Aorta (tissue), 5 donors: ENCODE measurements around the gene CELF4. TPM values are rescaled to one million over a fixed set of nuclear protein-coding genes. Genes with fewer than 3 reads are reported as not detected.

Source experiments
- ATAC-seq: fragments of 200-7000 bp; cut with Tn5 transposase; one replicate; pipeline ENCODE4 v1.9.1; 2022; ENCODE audit warnings: moderate library complexity; ENCODE audit not compliant: low FRiP score
- DNase-seq, 2 donors: peaks; one replicate each; pipeline ENCODE4 v3.0.0-alpha.2; 2020
- H3K27ac ChIP-seq, 2 donors: one replicate each; pipeline ENCODE4 v1.5.1; 2013; ENCODE audit warnings: low read length in 2 of 2, mild to moderate bottlenecking in 2 of 2, moderate library complexity in 2 of 2, control low read depth in 1 of 2, inconsistent platforms in 1 of 2, low read depth in 1 of 2
- H3K27me3 ChIP-seq, 2 donors: one replicate each; pipeline ENCODE4 v1.6.1; 2013; ENCODE audit warnings: control low read depth in 1 of 2, low read length in 1 of 2, mild to moderate bottlenecking in 1 of 2, moderate library complexity in 1 of 2; ENCODE audit not compliant: insufficient read depth in 2 of 2, control insufficient read depth in 1 of 2
- H3K36me3 ChIP-seq, 2 donors: one replicate each; pipeline ENCODE4 v1.6.1; 2013; ENCODE audit warnings: control low read depth in 1 of 2, low read length in 1 of 2, mild to moderate bottlenecking in 1 of 2; ENCODE audit not compliant: insufficient read depth in 2 of 2, control insufficient read depth in 1 of 2
- H3K4me1 ChIP-seq, 2 donors: one replicate each; pipeline ENCODE4 v1.6.1; 2013; ENCODE audit warnings: low read length in 2 of 2, control low read depth in 1 of 2, mild to moderate bottlenecking in 1 of 2, moderate library complexity in 1 of 2; ENCODE audit not compliant: insufficient read depth in 2 of 2, control insufficient read depth in 1 of 2
- H3K4me3 ChIP-seq, 2 donors: one replicate each; pipeline ENCODE4 v1.5.1; 2013; ENCODE audit warnings: low read length in 2 of 2, control low read depth in 1 of 2, mild to moderate bottlenecking in 1 of 2
- H3K9me3 ChIP-seq: one replicate; pipeline ENCODE4 v1.6.1; 2013; ENCODE audit warnings: mild to moderate bottlenecking, low read length; ENCODE audit not compliant: control insufficient read depth
- WGBS, 2 donors: extraction: QIAGEN DNeasy Blood & Tissue Kit; methylation state at CpG; one replicate each; pipeline ENCODE4 v1.1.7; 2013; 5-methylcytosine and 5-hydroxymethylcytosine counted together
- intact Hi-C, 2 donors: fragments of 100-400 bp; cut with DNase I; formaldehyde crosslinking; loops; one replicate each; pipeline versions ENCODE4 v1.14.2 to v1.15.0; 2022
- long read RNA-seq, 2 donors: library from polyadenylated mRNA; unstranded; transcript quantifications; one replicate each; pipeline ENCODE4 v2.0.0, GENCODE V29; 2020 to 2021
- polyA plus RNA-seq, 2 donors: library from polyadenylated mRNA; stranded (reverse); fragments of 200-250 nt; gene quantifications; one replicate each; pipeline ENCODE4 v1.2.3, GENCODE V29; 2013
- total RNA-seq, 2 donors: library from RNA; stranded (reverse); fragmentation: NEBNext Ultra II Directional; extraction: Animal tissue kit (Norgen Biotek cat#: 25700); gene quantifications; one replicate each; pipeline ENCODE4 v1.2.1, GENCODE V29; 2021
- donor health status: healthy with polysubstance abuse.
- donor health status: Bipolar disorder and iron deficiency.
- donor health status: DM: no; HTN: no; CAD: no.
- donor health status: DM: no; HTN: no; CAD: no.
- donor health status: DM: yes; HTN: yes; CAD: no.

CELF4 gene
- total RNA-seq = not detected
- under 1 TPM in 1 of 2 donors, not detected in 1; 0.51 TPM for polyA plus RNA-seq
- long read RNA-seq, donor 1, partial matches to known transcripts = 4 of 4 reads
- long read RNA-seq, donor 1, other reads (novel, unspliced or antisense) = 0 of 4 reads
- long read RNA-seq, donor 2, partial matches to known transcripts = 0 of 9 reads
- long read RNA-seq, donor 2, other reads (novel, unspliced or antisense) = 9 of 9 reads

DNA sequence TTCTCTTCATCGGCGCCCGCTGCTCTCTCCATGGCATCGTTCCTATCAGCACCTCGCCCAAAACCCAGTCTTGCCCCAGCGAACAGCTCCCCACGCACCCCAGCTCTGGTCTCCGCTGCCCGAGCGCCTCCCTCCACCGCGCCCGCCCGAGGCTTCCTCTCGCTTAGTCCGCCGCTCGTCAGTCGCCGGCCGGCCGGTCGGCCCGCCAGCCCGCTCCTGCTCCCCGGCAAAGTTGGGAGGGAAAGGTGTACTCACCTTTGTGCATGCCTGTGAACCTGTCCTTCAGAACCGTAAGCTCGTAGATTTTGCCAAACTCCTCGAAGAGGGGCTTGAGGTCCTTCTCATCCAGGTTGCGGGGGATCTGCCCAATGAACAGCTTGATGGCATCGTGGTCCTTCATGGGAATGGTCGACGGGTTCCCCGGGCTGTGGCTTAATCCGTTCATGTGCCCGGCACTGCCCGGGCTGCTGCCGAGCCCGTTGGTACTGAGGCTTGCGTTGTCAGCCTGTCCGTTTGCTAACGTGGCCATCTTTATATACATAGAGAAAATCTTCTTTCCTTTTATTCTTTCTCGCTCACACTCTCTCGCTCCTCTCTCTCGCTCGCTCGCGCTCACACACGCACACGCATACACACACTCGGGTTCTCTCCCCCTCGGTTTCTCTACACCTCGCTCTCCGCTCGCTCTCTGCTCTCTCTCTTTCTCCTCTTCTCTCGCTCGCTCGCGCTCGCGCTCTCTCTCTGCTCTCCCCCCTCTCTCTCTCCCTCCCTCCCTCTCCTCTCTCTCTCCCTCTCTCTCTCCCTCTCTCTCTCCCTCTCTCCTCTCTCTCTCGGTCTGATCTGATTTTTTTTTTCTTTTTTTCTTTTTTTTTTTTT lies at the start of gene CELF4:
Gene CELF4 (minus strand): TSS at position 698 of the 876 bp plus-strand sequence.
- 2% methylated on average over 61 to 62 of the region's 62 CpGs for WGBS, 2 donors
- Histone ChIP-seq H3K27ac (no peak within 1 kb of the TSS), H3K27me3 (no peaks in the 10 kb centered on the region)

DNA sequence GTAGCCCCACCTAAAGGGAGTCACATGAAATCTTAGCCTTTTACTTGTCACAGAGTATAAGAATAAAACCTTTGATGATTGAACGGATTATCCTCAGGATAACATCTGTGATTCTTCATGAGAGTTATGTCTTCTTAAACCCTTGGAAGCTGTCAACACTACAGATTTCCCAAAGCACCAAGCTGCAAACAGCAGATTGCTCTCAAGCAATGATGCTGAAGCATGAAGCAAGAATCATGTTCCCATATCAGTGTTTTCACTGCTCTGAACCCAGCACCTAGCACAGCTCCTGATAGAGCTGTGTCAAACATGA lies 47.6 kb upstream of the CELF4 start:
- WGBS, 2 donors = 65 to 73% methylated on average over 1 of the region's 1 CpG
- no peak for DNase-seq
- Histone ChIP-seq H3K4me3 (no peak overlapping the region), H3K4me1 (no peaks in the 10 kb centered on the region), H3K36me3 (no peaks in the 10 kb centered on the region), H3K9me3 (peaks cover 6% of the 10 kb centered on the region), H3K27ac (no peak overlapping the region), H3K27me3 (peaks cover 0 to 1% of the 10 kb centered on the region in 2 donors)
- ATAC-seq = no peak
- intact Hi-C loops = no loop called here

More for the DNA sequence above, at the start of gene CELF4:
- Histone ChIP-seq H3K9me3 (no peaks in the 10 kb centered on the region), H3K4me1 (peaks cover 0 to 6% of the 10 kb centered on the region in 2 donors), H3K4me3 (peak within 1 kb of the TSS; percentile 58 to 61), H3K36me3 (no peaks in the 10 kb centered on the region)
- intact Hi-C loops = no loop called here
- ATAC-seq = peak; percentile 27
- DNase-seq = no peak

DNA sequence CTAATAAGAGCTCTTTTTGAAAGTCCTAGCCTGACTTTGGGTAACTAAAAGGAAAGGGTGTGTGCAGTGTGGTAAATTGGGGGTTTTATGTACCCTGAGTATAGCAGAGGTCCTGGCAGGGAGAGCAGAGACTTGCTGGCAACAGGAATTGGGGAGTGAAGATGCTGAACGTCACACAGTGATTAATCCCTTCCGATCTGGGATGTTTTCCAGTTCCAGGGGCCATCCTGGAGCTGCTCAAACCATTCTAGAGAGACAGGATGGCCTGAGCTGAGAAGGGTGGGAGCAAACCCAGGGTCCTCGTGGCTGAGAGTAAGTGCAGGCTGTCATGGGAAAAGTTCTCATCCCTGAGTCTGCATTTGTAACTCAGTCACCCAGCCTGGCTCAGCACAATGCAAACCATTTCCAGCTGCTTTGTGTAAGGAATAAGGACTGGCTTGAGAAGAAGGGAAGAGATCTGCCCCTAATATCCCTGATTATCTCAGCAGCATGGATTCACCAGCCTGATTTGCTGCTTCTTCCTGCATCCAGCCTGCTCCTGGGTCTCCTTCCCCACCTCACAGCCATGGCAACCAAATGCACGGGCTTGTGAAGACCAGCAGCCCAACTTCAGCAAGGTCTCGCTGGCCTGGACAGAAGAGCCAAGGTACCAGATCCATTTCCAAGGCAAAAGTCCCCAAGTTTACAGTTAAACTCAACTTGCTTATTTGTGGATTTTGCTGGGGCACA lies 47.1 kb upstream of the CELF4 start:
- WGBS, 2 donors = 45 to 52% methylated on average over 5 of the region's 5 CpGs
- no peak for DNase-seq
- H3K27ac ChIP-seq = no peak overlapping the region
- intact Hi-C loops = no loop called here
- H3K27me3 ChIP-seq = peaks cover 0 to 1% of the 10 kb centered on the region in 2 donors
- H3K4me3 ChIP-seq = no peak overlapping the region
- ATAC-seq = no peak
- no peaks in the 10 kb centered on the region for H3K36me3 ChIP-seq
- H3K4me1 ChIP-seq = no peaks in the 10 kb centered on the region
- peaks cover 6% of the 10 kb centered on the region for H3K9me3 ChIP-seq

DNA sequence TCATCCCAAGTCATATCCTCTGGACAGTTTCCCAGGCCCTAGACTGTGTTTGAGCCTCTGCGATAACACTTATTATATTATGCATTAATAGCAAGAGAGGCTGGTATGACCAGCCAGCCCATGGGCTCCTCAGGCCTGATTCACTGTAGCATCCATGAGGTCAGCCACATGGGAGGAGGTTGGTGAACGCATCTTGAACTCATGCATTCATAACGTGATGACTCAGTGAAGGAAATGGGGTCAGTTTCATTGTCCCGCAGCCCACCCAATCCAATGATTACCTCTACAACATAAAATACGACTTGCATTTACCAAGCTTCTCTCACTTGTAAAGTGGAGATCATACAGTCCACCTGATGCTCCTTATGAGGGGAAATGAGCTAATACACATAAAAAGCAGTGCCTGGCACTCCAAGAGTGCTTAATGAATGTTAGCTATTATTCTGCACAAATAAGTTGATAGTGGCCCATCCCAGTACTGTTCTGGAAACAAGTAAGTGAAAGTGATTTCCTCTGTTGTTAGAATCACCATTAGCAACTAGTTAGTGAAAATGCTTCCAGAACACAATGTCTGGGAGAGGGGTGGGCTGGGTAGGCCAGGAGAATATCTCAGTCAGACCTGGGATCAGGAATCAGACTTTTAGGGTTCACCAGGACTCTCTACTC lies 46.1 kb upstream of the CELF4 start:
- Histone ChIP-seq H3K4me1 (no peaks in the 10 kb centered on the region), H3K27ac (no peak overlapping the region), H3K9me3 (no peaks in the 10 kb centered on the region), H3K4me3 (no peak overlapping the region), H3K36me3 (no peaks in the 10 kb centered on the region), H3K27me3 (no peaks in the 10 kb centered on the region)
- intact Hi-C loops = no loop called here
- WGBS, 2 donors = 88 to 90% methylated on average over 5 of the region's 5 CpGs
- DNase-seq (no peak), ATAC-seq (no peak)

DNA sequence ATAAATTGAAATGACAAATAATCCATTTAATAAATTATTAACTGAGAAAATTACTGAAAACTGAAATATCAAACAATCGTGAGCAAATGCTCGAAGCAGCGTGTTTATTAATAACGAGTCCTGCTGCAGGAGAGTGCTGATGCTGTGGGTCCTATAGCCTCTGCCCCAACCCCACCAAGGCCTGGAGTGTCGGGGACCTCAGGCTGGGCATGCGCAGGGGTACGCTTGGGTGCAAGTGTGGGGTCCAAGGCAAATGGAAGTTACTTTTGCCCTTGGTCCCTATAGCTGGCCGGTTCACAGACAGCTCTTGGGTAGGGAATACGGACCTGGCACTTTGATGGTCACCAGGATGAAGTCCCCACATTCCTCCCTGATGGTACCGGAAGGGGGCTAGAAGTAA lies 43.3 kb upstream of the CELF4 start:
- 90 to 91% methylated on average over 10 of the region's 10 CpGs for WGBS, 2 donors
- Histone ChIP-seq H3K27ac (no peak overlapping the region), H3K27me3 (no peaks in the 10 kb centered on the region), H3K4me1 (no peaks in the 10 kb centered on the region), H3K4me3 (no peak overlapping the region), H3K9me3 (no peaks in the 10 kb centered on the region), H3K36me3 (no peaks in the 10 kb centered on the region)
- intact Hi-C loops = no loop called here
- DNase-seq (no peak), ATAC-seq (no peak)

DNA sequence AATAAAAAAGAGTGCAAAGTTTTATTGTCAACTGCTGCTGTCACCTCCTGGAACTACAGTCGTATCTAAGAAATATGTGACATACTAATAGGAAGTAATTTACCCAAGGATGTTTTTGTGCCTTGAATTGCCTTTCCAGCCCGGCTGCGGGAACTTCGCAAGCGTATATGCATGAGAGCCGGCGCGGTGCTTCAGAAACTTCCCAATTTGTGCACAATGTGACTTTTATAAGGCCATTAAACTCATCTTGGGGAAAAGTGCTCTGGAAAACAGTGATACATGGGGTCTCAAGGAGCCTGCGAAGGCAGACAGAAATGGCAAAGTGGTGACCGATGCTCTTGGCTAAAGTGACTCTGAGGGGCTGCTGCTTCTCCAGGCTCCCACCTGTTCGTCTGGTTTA lies 41.7 kb upstream of the CELF4 start:
- H3K36me3 ChIP-seq = no peaks in the 10 kb centered on the region
- no peaks in the 10 kb centered on the region for H3K4me1 ChIP-seq
- 75 to 84% methylated on average over 11 of the region's 11 CpGs for WGBS, 2 donors
- no peak overlapping the region for H3K27ac ChIP-seq
- H3K4me3 ChIP-seq = no peak overlapping the region
- H3K27me3 ChIP-seq = no peaks in the 10 kb centered on the region
- DNase-seq (no peak), ATAC-seq (no peak)
- H3K9me3 ChIP-seq = no peaks in the 10 kb centered on the region
- intact Hi-C loops = no loop called here

DNA sequence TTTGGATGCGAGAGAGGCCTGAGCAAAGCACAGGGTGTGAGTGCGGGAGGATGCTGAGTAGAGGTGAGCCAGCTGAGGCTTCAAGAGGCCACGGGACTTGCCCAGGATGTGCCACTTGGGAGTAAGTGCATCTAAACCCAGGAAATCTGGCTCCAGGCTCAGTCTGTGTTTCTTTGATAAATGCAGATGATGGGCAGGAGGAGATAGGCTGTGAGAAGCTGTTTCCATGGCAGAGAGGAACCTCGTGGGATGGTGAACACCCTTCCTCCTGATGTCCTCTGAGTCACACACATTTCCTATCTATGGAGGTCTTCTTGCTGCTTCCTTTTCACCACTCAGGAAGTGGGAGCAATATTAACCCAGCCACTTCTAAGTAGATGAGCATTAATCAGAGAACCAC lies 38.4 kb upstream of the CELF4 start:
- no peaks in the 10 kb centered on the region for H3K27me3 ChIP-seq
- intact Hi-C loops = no loop called here
- no peaks in the 10 kb centered on the region for H3K36me3 ChIP-seq
- no peaks in the 10 kb centered on the region for H3K9me3 ChIP-seq
- no peak for DNase-seq
- ATAC-seq = no peak
- no peak overlapping the region for H3K4me3 ChIP-seq
- H3K4me1 ChIP-seq = no peaks in the 10 kb centered on the region
- no peak overlapping the region for H3K27ac ChIP-seq
- WGBS, 2 donors = 85 to 89% methylated on average over 4 of the region's 4 CpGs

DNA sequence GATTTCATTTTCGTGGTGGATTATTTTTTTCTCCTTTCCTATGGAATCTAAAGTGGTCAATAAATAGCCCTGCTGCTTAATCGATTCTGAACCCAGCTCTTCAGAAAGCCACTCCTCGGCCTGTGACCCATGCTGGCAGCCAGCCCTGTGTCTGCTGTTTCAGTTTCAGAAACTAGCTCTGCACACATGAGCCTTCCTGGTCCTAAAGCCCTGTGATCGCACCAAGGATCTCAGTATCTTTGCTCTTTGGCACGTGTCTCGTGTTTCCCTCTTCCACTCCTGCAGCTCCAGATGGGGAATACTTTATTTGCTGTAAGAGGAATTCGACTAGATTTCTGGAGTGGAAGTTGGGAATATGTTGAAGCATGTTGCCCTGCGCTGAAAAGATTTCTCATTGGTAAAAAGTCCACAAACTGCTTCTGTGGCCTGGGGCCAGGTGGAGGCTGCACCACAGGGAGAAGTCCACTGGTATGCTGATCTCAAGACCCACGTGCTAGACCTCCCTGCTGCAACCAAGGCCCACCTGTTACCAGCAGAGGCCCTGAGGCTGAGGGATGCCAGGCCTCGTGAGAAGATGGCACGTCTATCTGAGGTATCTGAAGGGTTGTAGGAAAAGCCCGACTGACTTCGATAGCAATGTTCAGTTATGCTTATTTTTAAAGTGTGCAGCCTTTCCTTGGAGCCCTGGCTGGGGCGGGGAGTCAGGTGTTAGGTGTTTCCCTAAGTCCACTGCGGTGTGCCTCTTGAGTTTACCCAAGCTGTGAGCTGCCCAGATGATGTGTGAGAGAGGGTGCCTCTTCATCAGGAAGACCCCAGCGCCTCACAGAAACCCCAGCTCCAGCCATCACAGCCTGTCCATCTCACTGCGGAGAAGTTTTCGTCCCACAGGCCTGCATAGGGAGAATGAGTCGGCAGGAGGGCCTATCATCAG lies 33.6 kb upstream of the CELF4 start:
- ATAC-seq (no peak), DNase-seq (no peak)
- WGBS, 2 donors = 66 to 67% methylated on average over 19 of the region's 19 CpGs
- intact Hi-C loops = no loop called here
- H3K4me3 ChIP-seq = no peak overlapping the region
- no peaks in the 10 kb centered on the region for H3K36me3 ChIP-seq
- peaks cover 3% of the 10 kb centered on the region for H3K9me3 ChIP-seq
- H3K27ac ChIP-seq = no peak overlapping the region
- H3K27me3 ChIP-seq = peaks cover 0 to 3% of the 10 kb centered on the region in 2 donors
- no peaks in the 10 kb centered on the region for H3K4me1 ChIP-seq
